OCI-LY1 (cell line): ENCODE data around the gene KIFC3.
"Not testable (repeated sequence)": the region's sequence is repeated elsewhere in the genome, so short reads cannot be mapped to it uniquely, and the experiment has no call there.

Experiments used
- H2AFZ ChIP-seq: fragments of 200-600 bp; sonication (generic), shearing (Covaris generic); 2 replicates; pipeline ENCODE4 v1.6.0; 2014; ENCODE audit warnings: antibody characterized with exemption, mild to moderate bottlenecking, low read length
- H3F3A ChIP-seq: fragments of 200-600 bp; sonication (generic), shearing (Covaris generic); 2 replicates; pipeline ENCODE4 v1.6.0; 2014; ENCODE audit warnings: mild to moderate bottlenecking, antibody characterized with exemption, low read length, moderate library complexity; ENCODE audit not compliant: insufficient read depth
- H3K27ac ChIP-seq: fragments of 200-600 bp; sonication (generic); 2 replicates; pipeline ENCODE4 v1.5.1; 2014; ENCODE audit warnings: low read length, mixed run types, mild to moderate bottlenecking, low read depth; ENCODE audit not compliant: poor library complexity, severe bottlenecking
- H3K27me3 ChIP-seq: fragments of 200-600 bp; sonication (generic); 2 replicates; pipeline ENCODE4 v1.6.0; 2014; ENCODE audit warnings: antibody characterized with exemption, mild to moderate bottlenecking, low read length, moderate library complexity; ENCODE audit not compliant: insufficient read depth
- H3K36me3 ChIP-seq: fragments of 200-600 bp; sonication (generic); 2 replicates; pipeline ENCODE4 v1.6.1; 2014; ENCODE audit warnings: mild to moderate bottlenecking, antibody characterized with exemption, low read length, moderate library complexity, mixed read lengths; ENCODE audit not compliant: insufficient read depth
- H3K4me1 ChIP-seq: fragments of 200-600 bp; sonication (generic); 2 replicates; pipeline ENCODE4 v1.5.1; 2014; ENCODE audit warnings: mild to moderate bottlenecking, low read length, moderate library complexity; ENCODE audit not compliant: insufficient read depth, severe bottlenecking
- H3K4me2 ChIP-seq: fragments of 200-600 bp; sonication (generic), shearing (Covaris generic); 2 replicates; pipeline ENCODE4 v1.6.1; 2014; ENCODE audit warnings: low read length
- H3K4me3 ChIP-seq: fragments of 200-600 bp; sonication (generic); 2 replicates; pipeline ENCODE4 v1.5.1; 2014; ENCODE audit warnings: low read length, low read depth, mild to moderate bottlenecking, mixed read lengths; ENCODE audit not compliant: poor library complexity, severe bottlenecking
- H3K79me2 ChIP-seq: fragments of 200-600 bp; shearing (Covaris generic); 2 replicates; pipeline ENCODE4 v1.6.1; 2016; ENCODE audit warnings: mixed run types, low read length, mixed read lengths; ENCODE audit not compliant: insufficient read depth
- H3K9ac ChIP-seq: fragments of 200-600 bp; sonication (generic), shearing (Covaris generic); 2 replicates; pipeline ENCODE4 v1.6.1; 2014; ENCODE audit warnings: mild to moderate bottlenecking, low read length, mixed read lengths
- H3K9me2 ChIP-seq: fragments of 200-600 bp; sonication (generic), shearing (Covaris generic); 2 replicates; pipeline ENCODE4 v1.6.1; 2014; ENCODE audit warnings: low read depth, mild to moderate bottlenecking, low read length, mixed read lengths
- H3K9me3 ChIP-seq: fragments of 200-600 bp; shearing (Covaris generic); 2 replicates; pipeline ENCODE4 v1.6.1; 2014; ENCODE audit warnings: low read length, mixed read lengths
- H4K20me1 ChIP-seq: fragments of 200-600 bp; sonication (generic), shearing (Covaris generic); 2 replicates; pipeline ENCODE4 v1.6.0; 2016; ENCODE audit warnings: mild to moderate bottlenecking, low read length; ENCODE audit not compliant: insufficient read depth
- CTCF ChIP-seq: fragments of 200-600 bp; sonication (generic), shearing (Covaris generic); IDR thresholded peaks from 2 replicates; pipeline ENCODE4 v1.5.1; 2017; ENCODE audit warnings: mild to moderate bottlenecking, antibody characterized with exemption, low read length, moderate library complexity, mixed read lengths
- EZH2 ChIP-seq: fragments of 200-600 bp; sonication (generic), shearing (Covaris generic); IDR thresholded peaks from 2 replicates; pipeline ENCODE4 v1.8.0; 2017; ENCODE audit warnings: borderline replicate concordance, mixed run types, mild to moderate bottlenecking, antibody characterized with exemption, low read length, moderate library complexity, mixed read lengths

Gene KIFC3

GRCh38 chr16:57802341-57803133, at the start of gene KIFC3:
TSS of gene KIFC3 (minus strand) at chr16:57802491. CDS start at chr16:57798243, 4,248 bp downstream.
- H3K4me1 ChIP-seq, result no peaks in the 10 kb centered on the region
- no peaks in the 10 kb centered on the region for H3K27me3 ChIP-seq
- H3K79me2 ChIP-seq, result no peaks in the 10 kb centered on the region
- no peaks in the 10 kb centered on the region for H3F3A ChIP-seq
- no peak for TF ChIP-seq CTCF
- peak within 1 kb of the TSS; percentile 42 for H3K4me2 ChIP-seq
- no peak within 1 kb of the TSS for H2AFZ ChIP-seq
- no peaks in the 10 kb centered on the region for H3K9me3 ChIP-seq
- no peak within 1 kb of the TSS for H3K27ac ChIP-seq
- no peaks in the 10 kb centered on the region for H3K9me2 ChIP-seq
- H3K36me3 ChIP-seq, result no peaks in the 10 kb centered on the region
- no peaks in the 10 kb centered on the region for H4K20me1 ChIP-seq
- peak within 1 kb of the TSS; percentile 7 for H3K4me3 ChIP-seq
- no peak within 1 kb of the TSS for H3K9ac ChIP-seq

- Histone ChIP-seq H2AFZ (no peak overlapping the region), H3K9me2 (no peaks in the 10 kb centered on the region), H3K27me3 (peaks cover 3% of the 10 kb centered on the region; the same call in 1 of the 2 replicates), H3K4me1 (no peaks in the 10 kb centered on the region), H3K36me3 (no peaks in the 10 kb centered on the region), H3K79me2 (no peaks in the 10 kb centered on the region), H3K9ac (no peak overlapping the region), H4K20me1 (no peaks in the 10 kb centered on the region), H3K9me3 (no peaks in the 10 kb centered on the region), H3K4me2 (no peak overlapping the region), H3F3A (no peaks in the 10 kb centered on the region), H3K27ac (no peak overlapping the region), H3K4me3 (no peak overlapping the region)
- no peak for TF ChIP-seq EZH2
- TF ChIP-seq CTCF, result no peak
Measured at GRCh38 chr16:57848181-57848580, 45.9 kb upstream of the KIFC3 start.

DNA sequence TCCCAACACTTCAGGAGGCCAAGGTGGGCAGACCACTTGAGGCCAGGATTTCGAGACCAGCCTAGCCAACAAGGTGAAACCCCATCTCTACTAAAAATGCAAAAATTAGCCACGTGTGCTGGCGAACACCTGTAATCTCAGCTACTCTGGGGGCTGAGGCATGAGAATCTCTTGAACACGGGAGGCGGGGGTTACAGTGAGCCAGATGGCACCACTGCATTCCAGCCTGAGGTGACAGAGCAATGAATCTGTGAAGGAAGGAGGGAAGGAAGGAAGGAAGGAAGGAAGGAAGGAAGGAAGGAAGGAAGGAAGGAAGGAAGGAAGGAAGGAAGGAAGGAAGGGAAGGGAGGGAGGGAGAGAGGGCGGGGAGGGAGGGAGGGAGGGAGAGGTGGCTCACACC, 44.6 kb upstream of the KIFC3 start:
- H3K4me3 ChIP-seq, H2AFZ ChIP-seq, H3K27me3 ChIP-seq, H3K79me2 ChIP-seq, H4K20me1 ChIP-seq, H3K9me3 ChIP-seq, H3K9ac ChIP-seq, H3F3A ChIP-seq, H3K27ac ChIP-seq, H3K36me3 ChIP-seq, H3K4me2 ChIP-seq, H3K9me2 ChIP-seq, H3K4me1 ChIP-seq: not testable (repeated sequence)

- H4K20me1 ChIP-seq, result no peaks in the 10 kb centered on the region
- H2AFZ ChIP-seq, result no peak overlapping the region
- no peaks in the 10 kb centered on the region for H3K36me3 ChIP-seq
- H3K4me2 ChIP-seq, result no peak overlapping the region
- H3K27ac ChIP-seq, result no peak overlapping the region
- H3K9me2 ChIP-seq, result no peaks in the 10 kb centered on the region
- no peaks in the 10 kb centered on the region for H3K79me2 ChIP-seq
- H3K9me3 ChIP-seq, result no peaks in the 10 kb centered on the region
- no peaks in the 10 kb centered on the region for H3K4me1 ChIP-seq
- H3F3A ChIP-seq, result no peaks in the 10 kb centered on the region
- H3K4me3 ChIP-seq, result no peak overlapping the region
- TF ChIP-seq EZH2 (no peak), CTCF (no peak)
- no peak overlapping the region for H3K9ac ChIP-seq
- peaks cover 3% of the 10 kb centered on the region; the same call in 1 of the 2 replicates for H3K27me3 ChIP-seq
Measured at GRCh38 chr16:57846078-57846697, 43.9 kb upstream of the KIFC3 start.
